ENCODE measurements around the gene HRH4.

DNA sequence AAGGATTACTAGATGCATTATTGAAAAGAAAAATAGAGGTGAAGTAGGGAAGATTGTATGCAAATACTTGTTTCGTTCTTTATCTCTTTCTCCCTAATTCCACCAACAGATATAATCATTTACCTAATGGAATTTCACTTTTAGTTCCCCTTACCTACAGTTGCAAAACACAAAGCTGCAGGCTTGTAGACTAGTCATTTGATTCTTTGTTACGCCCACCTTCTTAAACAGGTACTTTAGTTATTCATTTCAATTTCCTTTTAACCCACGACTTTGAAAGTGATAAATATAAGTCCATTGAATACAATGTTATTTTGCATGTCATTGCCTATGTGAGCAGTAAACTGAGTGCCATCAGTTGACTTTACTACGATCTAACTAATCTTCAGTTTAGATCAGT is 3.9 kb upstream of the HRH4 start:
- TF ChIP-seq, protein P1, sequence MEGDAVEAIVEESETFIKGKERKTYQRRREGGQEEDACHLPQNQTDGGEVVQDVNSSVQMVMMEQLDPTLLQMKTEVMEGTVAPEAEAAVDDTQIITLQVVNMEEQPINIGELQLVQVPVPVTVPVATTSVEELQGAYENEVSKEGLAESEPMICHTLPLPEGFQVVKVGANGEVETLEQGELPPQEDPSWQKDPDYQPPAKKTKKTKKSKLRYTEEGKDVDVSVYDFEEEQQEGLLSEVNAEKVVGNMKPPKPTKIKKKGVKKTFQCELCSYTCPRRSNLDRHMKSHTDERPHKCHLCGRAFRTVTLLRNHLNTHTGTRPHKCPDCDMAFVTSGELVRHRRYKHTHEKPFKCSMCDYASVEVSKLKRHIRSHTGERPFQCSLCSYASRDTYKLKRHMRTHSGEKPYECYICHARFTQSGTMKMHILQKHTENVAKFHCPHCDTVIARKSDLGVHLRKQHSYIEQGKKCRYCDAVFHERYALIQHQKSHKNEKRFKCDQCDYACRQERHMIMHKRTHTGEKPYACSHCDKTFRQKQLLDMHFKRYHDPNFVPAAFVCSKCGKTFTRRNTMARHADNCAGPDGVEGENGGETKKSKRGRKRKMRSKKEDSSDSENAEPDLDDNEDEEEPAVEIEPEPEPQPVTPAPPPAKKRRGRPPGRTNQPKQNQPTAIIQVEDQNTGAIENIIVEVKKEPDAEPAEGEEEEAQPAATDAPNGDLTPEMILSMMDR (IDR thresholded peaks at IDR 0.05), result no peak
- TF ChIP-seq POLR2A (IDR thresholded peaks at IDR 0.05), result no peak

All from lower leg skin (tissue), 3 donors.